B cell (primary cell): ENCODE data around the gene SLC26A8.

Source experiments
- EZH2 ChIP-seq: IDR thresholded peaks from 2 replicates; pipeline ENCODE4 v1.6.1; 2012; ENCODE audit warnings: borderline replicate concordance, low read depth, mild to moderate bottlenecking, moderate library complexity, low read length; ENCODE audit not compliant: insufficient read depth, poor library complexity, severe bottlenecking
- TF ChIP-seq, protein P1 (sequence below): fragments of 200-600 bp; IDR thresholded peaks from one replicate; pipeline ENCODE4 v1.8.0; 2022; ENCODE audit warnings: antibody characterized with exemption, mild to moderate bottlenecking

DNA sequence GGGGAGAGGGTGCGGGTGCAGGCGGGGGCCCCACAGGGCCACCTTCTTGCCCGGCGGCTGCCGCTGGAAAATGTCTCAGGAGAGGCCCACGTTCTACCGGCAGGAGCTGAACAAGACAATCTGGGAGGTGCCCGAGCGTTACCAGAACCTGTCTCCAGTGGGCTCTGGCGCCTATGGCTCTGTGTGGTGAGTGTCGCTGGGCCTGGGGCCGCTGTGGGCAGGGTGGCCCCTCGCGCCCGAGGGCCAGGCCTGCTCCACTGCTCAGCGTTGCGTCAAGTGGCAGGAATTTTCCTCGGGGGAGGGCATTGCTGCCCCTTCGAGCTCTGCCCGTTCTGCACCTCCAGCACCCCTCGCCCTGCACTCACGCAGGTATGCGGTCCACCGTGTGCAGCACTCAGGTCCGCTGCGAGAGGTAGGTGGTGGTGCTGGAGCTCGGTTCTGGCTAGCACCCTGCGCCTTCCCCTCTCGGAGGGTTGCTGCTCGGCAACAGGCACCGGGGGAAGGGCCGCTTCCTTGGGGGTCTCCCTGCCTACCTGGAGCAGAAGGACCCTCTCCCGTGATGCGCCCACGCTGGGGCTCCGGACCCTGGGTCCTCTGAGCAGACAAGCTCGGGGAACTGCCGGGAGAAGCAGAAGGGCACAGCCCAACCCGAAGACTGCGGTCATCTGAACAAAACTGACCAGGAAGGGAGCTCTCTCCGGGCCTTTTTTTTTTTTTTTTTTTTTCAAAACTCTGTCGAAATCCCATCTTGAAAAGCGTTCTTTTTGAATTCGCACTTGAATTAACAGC lies 3.8 kb upstream of the SLC26A8 start:
- TF ChIP-seq, protein P1, sequence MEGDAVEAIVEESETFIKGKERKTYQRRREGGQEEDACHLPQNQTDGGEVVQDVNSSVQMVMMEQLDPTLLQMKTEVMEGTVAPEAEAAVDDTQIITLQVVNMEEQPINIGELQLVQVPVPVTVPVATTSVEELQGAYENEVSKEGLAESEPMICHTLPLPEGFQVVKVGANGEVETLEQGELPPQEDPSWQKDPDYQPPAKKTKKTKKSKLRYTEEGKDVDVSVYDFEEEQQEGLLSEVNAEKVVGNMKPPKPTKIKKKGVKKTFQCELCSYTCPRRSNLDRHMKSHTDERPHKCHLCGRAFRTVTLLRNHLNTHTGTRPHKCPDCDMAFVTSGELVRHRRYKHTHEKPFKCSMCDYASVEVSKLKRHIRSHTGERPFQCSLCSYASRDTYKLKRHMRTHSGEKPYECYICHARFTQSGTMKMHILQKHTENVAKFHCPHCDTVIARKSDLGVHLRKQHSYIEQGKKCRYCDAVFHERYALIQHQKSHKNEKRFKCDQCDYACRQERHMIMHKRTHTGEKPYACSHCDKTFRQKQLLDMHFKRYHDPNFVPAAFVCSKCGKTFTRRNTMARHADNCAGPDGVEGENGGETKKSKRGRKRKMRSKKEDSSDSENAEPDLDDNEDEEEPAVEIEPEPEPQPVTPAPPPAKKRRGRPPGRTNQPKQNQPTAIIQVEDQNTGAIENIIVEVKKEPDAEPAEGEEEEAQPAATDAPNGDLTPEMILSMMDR = no peak
- no peak for TF ChIP-seq EZH2
